Stimulated activated CD8-positive, alpha-beta memory T cell treated with anti-CD3 and anti-CD28 coated beads, Interleukin-12 subunit alpha, Interleukin-12 subunit beta, amount 100 ng/mL, for 1 hour (primary cell): Measurements from ENCODE around the gene CFD.
"Not testable (repeated sequence)": the region's sequence is repeated elsewhere in the genome, so short reads cannot be mapped to it uniquely, and the experiment has no call there.

Experiments
- DNase-seq: peaks from one replicate; pipeline ENCODE4 v3.0.0-alpha.2; 2020; ENCODE audit warnings: low read depth

Gene CFD

GRCh38 chr19:858868-859843, at the start of gene CFD:
TSS of gene CFD (plus strand) at chr19:859664. CDS start at chr19:859690, 26 bp downstream.
- DNase-seq, result no peak

- no peak for DNase-seq
Observed at GRCh38 chr19:810077-810855, 49.2 kb upstream of the CFD start.

- DNase-seq, result no peak
Observed at GRCh38 chr19:810883-811489, 48.5 kb upstream of the CFD start.

GRCh38 chr19:811506-812048, 47.9 kb upstream of the CFD start:
- DNase-seq, result no peak

GRCh38 chr19:812049-812746, 47.3 kb upstream of the CFD start:
- DNase-seq, result no peak

- no peak for DNase-seq
Observed at GRCh38 chr19:812747-813218, 46.7 kb upstream of the CFD start.

- DNase-seq, result no peak
Observed at GRCh38 chr19:813219-814151, 46.0 kb upstream of the CFD start.

GRCh38 chr19:814152-815078, 45.0 kb upstream of the CFD start:
- no peak for DNase-seq

- no peak for DNase-seq
Observed at GRCh38 chr19:815079-815774, 44.2 kb upstream of the CFD start.

GRCh38 chr19:815775-816499, 43.5 kb upstream of the CFD start:
- DNase-seq, result no peak

GRCh38 chr19:816500-816857, 43.0 kb upstream of the CFD start:
- no peak for DNase-seq

- not testable (repeated sequence) for DNase-seq
Observed at GRCh38 chr19:820212-820611, 39.3 kb upstream of the CFD start.

- DNase-seq, result no peak
Observed at GRCh38 chr19:821231-821824, 38.1 kb upstream of the CFD start.

- DNase-seq, result no peak
Observed at GRCh38 chr19:821825-822503, 37.5 kb upstream of the CFD start, which contains the start of gene PLPPR3. TSS of gene PLPPR3 (minus strand) at chr19:821955. CDS start at chr19:821559, 396 bp downstream.

- DNase-seq, result no peak
Observed at GRCh38 chr19:823565-824121, 35.8 kb upstream of the CFD start.

GRCh38 chr19:824885-825284, 34.6 kb upstream of the CFD start:
- no peak for DNase-seq
